NCI-H1436 treated with DMSO at 0.1 percent for 48 hours (cell line): ENCODE measurements around the gene ZNF277.
"Not testable (repeated sequence)": the region's sequence is repeated elsewhere in the genome, so short reads cannot be mapped to it uniquely, and the experiment has no call there.

Experiments
- DNase-seq: peaks from one replicate; lab custom pipeline; 2025; lab: John Stamatoyannopoulos, UW

Gene ZNF277

DNA sequence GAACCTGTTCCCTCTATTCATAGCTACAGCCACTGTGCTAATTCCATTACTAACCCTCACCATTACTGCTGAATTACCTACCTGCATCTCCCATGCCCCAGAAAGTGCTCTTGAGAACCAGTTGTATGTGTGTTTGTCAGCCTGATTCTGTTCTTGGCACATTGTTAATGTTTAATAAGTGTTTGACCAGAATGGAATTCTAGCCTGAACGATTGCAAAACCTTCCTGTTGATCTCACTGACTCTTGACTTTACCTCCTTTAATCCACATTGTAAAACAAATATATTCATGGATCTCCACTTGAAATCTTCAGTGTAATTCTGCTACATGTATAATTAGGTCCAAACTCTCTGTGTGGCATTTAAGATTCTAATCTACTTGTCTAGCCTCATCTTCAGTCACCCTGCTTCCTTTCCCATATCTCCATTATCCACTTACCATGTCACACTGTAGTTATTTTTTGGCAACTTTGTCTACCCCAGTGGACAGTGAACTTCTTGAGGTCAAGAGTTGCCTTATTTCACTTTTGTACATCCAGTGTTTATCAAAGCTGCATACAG, 4.9 kb downstream of the ZNF277 start:
- DNase-seq = no peak

GRCh38 chr7:112212571-112212970, 6.1 kb downstream of the ZNF277 start:
- no peak for DNase-seq

DNA sequence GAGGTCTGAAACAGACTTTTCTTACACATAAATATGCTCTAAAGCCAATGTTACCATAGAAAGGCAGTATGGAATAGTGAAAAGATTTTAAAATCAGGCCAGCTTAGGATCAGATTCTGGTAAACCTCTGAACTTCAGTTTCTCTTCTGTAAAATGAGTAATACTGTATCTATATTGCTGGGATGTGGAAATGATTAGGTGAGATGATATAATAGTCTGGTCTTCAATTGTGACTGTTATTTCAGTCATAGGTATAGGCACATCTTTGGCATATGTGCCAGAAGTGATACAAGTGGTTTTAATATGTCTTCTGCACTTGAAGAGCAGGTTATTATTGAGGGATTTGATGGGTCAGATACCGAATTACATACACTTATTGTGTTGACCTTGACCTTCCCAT, 7.2 kb downstream of the ZNF277 start:
- DNase-seq = no peak

- DNase-seq = no peak
Observed at GRCh38 chr7:112214268-112214667, 7.8 kb downstream of the ZNF277 start.

DNA sequence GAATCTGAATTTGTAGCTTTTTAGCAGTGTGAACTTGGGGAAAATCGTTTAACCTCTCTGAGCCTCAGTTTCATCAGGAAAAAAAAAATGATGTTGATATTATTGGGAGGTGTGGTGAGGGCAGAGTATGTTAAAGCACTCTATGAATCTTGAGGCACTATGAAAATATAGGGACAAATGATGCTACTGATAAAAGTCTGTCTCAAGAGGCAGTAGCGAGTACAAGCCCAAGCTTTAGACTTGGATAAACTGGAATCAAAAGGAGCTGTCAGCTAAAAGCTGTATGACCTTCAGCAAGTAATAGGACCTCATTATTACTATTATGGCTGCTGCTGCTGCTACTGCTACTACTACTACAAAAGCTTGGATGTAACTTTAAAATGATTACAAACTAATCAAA, 8.4 kb downstream of the ZNF277 start:
- DNase-seq = no peak

GRCh38 chr7:112215787-112216186, 9.3 kb downstream of the ZNF277 start:
- DNase-seq = no peak

DNA sequence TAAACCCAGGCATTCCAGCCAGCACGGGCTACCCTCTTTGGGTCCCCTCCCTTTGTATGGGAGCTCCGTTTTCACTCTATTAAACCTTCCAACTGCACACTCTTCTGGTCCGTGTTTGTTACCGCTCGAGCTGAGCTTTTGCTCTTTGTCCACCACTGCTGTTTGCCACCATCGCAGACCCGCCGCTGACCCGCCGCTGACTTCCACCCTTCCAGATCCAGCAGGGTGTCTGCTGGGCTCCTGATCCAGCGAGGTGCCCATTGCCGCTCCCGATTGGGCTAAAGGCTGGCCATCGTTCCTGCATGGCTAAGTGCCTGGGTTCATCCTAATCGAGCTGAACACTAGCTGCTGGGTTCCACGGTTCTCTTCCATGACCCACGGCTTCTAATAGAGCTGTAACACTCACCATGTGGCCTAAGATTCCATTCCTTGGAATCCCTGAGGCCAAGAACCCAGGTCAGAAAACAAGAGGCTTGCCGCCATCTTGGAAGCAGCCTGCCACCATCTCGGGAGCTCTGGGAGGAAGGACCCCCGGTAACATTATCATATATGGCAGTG, 14.5 kb downstream of the ZNF277 start:
- DNase-seq = no peak

GRCh38 chr7:112223310-112223709, 16.8 kb downstream of the ZNF277 start:
- DNase-seq = no peak

GRCh38 chr7:112224186-112224585, 17.7 kb downstream of the ZNF277 start:
- DNase-seq = no peak

DNA sequence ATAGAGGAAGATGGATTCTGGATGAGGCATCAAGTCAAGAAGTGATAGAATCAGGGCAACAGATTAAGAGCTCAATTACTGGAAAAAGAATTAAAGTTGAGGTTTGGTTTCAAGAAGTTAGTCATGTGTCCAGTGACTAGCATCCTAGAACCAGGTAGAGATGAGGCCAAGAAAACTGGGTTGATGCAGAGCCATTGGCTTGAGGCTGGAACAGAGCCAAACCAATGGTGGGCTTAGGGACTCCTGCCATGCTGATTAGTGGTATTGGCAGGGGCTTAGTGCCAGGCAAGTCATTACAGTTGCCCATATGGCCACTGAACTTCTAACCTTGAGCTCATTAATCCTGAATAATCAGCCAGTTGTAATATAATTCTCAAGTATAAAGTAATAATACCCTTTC, 18.5 kb downstream of the ZNF277 start:
- DNase-seq = no peak

DNA sequence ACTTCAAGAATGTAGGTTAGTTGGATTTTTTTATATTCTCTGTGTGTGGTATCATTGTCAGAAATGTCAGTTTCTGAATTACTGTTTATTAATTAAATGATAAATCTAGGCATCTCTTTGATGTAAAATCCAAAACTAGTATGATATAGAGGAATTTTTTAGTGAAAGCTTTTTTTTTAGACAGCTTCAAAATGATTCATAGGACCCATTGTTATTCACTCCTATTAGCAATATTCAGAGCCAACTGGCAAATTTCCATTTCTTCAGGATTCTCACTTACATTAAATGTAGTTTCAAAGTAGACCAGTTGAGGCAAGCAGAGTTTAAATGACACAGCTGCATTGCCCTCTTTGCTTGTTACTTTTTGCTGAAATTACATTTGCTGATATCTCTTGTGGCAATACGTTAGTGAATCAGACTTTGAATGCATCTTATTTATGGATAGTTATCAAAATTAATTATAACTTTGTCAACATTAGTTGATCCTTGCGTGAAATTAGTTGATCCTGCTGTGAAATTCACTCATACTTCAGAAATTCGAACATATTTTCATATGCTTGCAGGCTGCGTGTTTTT, 20.3 kb downstream of the ZNF277 start:
- no peak for DNase-seq

- no peak for DNase-seq
Observed at GRCh38 chr7:112228632-112229031, 22.1 kb downstream of the ZNF277 start.

DNA sequence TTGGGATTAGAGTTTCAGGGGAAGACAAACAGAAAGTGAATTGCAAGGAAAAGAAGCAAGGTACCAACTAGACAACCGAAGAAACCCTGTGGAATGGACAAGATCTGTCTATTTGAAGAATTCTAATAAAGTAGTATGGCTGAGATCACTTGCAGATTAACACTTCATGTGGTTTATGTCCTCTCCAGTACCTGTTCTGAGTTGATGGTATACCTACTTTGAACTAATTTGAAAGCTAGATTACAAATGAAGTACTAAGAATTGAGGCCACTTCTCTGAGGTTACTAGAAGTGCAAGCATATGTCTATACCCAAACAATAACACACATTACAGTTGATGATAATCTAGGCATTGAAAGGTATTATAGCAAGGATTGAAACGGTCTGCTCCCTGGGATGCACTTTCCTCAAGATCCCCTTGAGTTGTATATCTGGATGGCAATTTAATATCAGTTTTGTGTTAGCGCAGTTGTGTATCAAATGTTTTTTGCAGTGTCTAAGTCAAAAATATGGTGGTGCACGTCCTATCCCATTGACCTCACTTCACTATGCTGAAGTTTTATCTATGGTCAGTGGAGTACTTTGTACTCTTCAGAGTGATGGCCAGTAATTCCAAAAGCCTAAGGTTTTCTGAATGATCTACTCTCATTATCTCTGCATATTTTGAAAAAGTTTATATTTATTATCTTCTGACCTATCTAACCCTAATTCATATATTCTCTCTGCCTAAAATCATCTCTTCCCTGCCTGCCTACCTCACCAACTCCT, 25.9 kb downstream of the ZNF277 start:
- DNase-seq = no peak

DNA sequence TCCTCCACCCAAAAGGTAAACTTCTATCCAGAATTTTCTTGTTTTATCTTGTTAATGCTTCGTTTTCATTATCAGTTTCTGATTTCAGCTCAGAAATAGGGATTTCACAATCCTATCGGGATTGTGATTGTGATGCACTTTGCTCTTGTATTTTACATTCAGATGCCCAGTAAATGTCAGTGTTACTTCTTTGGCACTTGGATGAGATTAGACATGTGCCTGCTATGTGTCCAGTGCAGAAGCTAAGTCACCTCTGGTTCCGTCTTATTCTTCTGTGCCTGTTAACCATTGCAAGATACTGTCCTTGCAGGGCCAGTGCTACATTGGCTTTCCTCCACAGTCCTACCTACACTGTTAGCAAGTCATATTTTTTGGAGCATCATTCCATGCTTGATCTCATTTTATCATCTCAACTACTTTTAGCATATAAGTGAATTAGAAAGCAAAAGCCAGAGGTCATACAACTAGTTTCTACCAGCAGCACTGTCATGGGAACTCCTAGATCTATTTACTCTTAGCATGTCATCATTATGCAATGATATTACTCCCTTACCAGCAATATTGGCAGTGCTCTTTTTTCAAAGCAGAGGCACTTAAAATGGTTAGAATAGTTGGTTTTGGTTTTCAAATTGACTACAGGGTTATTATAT, 26.7 kb downstream of the ZNF277 start:
- no peak for DNase-seq

GRCh38 chr7:112234147-112234546, 27.7 kb downstream of the ZNF277 start:
- no peak for DNase-seq

DNA sequence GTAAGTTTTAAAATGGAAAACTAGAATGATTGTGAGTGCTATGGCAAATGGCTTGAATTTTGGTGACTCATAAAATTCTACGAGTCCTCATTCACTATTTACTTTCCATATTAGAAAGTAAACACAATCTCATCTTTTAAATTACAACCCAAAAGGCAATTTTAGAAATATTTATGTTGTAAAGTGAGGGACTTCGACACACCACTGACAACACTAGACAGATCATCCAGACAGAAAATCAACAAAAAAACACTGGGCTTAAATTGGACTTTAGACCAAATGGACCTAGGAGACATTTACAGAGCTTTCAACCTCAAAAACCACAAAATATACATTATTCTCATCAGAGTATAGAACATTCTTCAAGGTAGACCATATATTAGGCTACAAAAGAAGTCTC, 30.1 kb downstream of the ZNF277 start:
- no peak for DNase-seq

DNA sequence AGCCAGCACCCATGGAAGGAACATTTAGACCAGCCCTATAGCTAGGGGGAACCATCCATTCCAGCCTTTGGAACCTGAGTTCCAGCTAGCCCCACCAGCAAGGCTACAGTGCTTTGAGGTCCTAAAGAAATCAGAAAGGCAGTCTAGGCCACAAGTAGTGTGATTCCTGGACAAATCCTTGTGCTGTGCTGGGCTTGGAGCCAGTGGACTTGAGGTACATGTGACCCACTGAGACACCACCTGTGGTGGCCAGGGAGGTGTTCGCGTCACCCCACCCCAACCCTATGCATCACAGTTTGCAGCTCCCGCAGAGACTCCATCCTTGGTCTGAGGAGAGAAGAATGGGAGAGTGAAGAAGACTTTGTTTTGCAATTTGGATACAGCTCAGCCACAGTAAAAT, 31.8 kb downstream of the ZNF277 start:
- DNase-seq = no peak

GRCh38 chr7:112238852-112239610, 32.5 kb downstream of the ZNF277 start:
- no peak for DNase-seq

DNA sequence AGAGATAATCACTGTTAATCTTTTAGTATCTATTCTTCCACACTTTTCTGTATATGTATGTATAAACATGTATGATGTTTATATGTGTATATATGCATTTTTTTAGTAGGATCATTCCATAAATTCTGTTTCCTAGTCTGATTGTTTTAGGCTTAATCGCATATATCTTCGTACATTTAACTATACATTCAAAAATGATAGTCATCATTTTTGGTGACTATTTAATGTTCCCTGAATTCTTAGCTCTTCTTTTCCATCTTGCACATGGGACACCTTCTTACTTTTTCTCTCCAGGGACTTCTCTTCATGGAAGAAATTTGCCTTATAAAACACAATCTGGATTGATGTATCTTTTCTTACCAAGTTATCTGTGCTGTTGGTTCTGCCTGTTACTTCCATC, 42.1 kb downstream of the ZNF277 start:
- DNase-seq = no peak

DNA sequence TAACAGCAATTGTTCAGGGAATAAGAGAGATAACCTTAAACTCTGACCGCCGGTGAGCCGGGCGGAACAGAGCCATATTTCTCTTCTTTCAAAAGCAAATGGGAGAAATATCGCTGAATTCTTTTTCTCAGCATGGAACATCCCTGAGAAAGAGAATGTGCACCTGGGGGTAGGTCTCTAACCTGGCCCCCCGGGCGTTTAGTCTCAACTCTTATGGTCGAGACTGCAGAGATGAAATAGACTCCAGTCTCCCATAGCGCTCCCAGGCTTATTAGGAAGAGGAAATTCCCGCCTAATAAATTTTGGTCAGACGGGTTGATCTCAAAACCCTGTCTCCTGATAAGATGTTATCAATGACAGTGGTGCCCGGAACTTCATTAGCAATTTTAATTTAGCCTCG, 43.5 kb downstream of the ZNF277 start:
- not testable (repeated sequence) for DNase-seq

- no peak for DNase-seq
Observed at GRCh38 chr7:112252141-112252540, 45.6 kb downstream of the ZNF277 start.

- DNase-seq = no peak
Observed at GRCh38 chr7:112252691-112253090, 46.2 kb downstream of the ZNF277 start.
